Esophagus muscularis mucosa (tissue), 4 donors: ENCODE measurements around the gene ELMO3. TPM values are rescaled to one million over a fixed set of nuclear protein-coding genes. Genes with fewer than 3 reads are reported as not detected.

Experiments used
- DNase-seq: peaks from one replicate; pipeline ENCODE4 v3.0.0-alpha.2; 2017; ENCODE audit errors: extremely low spot score
- H3K27ac ChIP-seq, 4 donors: fragments of 200-600 bp; sonication (generic); replicated peaks in 1 of 4; 1 replicate in 3 of 4; 2 replicates in 1 of 4; pipeline ENCODE4 v1.5.1; 2016 to 2019; ENCODE audit warnings: mild to moderate bottlenecking in 1 of 4
- H3K27me3 ChIP-seq, 4 donors: fragments of 200-600 bp; sonication (generic); one replicate each; pipeline versions ENCODE4 v1.5.1 to v1.6.0; 2016 to 2019
- H3K36me3 ChIP-seq, 4 donors: fragments of 200-600 bp; sonication (generic); one replicate each; pipeline ENCODE4 v1.5.1; 2016 to 2019
- H3K4me1 ChIP-seq, 4 donors: fragments of 200-600 bp; sonication (generic); one replicate each; pipeline ENCODE4 v1.5.1; 2016 to 2019
- H3K4me3 ChIP-seq, 4 donors: fragments of 200-600 bp; sonication (generic); 1 replicate in 2 of 4; 2 replicates in 2 of 4; pipeline ENCODE4 v1.5.1; 2016 to 2019; ENCODE audit warnings: mild to moderate bottlenecking in 4 of 4, moderate library complexity in 1 of 4
- H3K9me3 ChIP-seq, 4 donors: fragments of 200-600 bp; sonication (generic); 1 replicate in 3 of 4; 2 replicates in 1 of 4; pipeline ENCODE4 v1.5.1; 2016 to 2019
- CTCF ChIP-seq, 3 experiments: fragments of 200-600 bp in 2 of 3; fragments of 450-650 bp in 1 of 3; sonication (generic) in 2 of 3; IDR thresholded peaks; one replicate each; pipeline ENCODE4 v1.5.1; 2017 to 2019; ENCODE audit warnings: antibody characterized with exemption in 3 of 3, mild to moderate bottlenecking in 2 of 3, moderate library complexity in 1 of 3
- EP300 ChIP-seq: sonication (generic); formaldehyde crosslinking; IDR thresholded peaks from one replicate; pipeline ENCODE4 v1.6.1; 2017; ENCODE audit warnings: antibody characterized with exemption
- POLR2A ChIP-seq: fragments of 450-650 bp; IDR thresholded peaks from one replicate; pipeline ENCODE4 v1.6.1; 2017; ENCODE audit warnings: antibody characterized with exemption, moderate library complexity, mild to moderate bottlenecking, low read depth
- POLR2AphosphoS5 ChIP-seq, 2 donors: sonication (generic); formaldehyde crosslinking; IDR thresholded peaks; one replicate each; pipeline ENCODE4 v1.6.1; 2017; ENCODE audit warnings: antibody characterized with exemption in 2 of 2
- WGBS: methylation state at CpG from one replicate; pipeline ENCODE4 v1.1.5; 2018; 5-methylcytosine and 5-hydroxymethylcytosine counted together
- intact Hi-C: fragments of 100-400 bp; cut with DNase I; formaldehyde crosslinking; loops from one replicate; pipeline ENCODE4 v1.15.1; 2023
- total RNA-seq, 4 donors: library from RNA; depleted of rRNA; stranded (reverse); fragments of >200 nt; gene quantifications; one replicate each; pipeline versions ENCODE4 v1.1.0 to v1.2.1, GENCODE V29; 2016

ELMO3 gene
- total RNA-seq, 4 donors from 2014 or later = 0.33 to 0.83 (median 0.60) TPM

GRCh38 chr16:67161595-67162058, 37.3 kb upstream of the ELMO3 start:
- Histone ChIP-seq H3K4me1 (peaks cover 65 to 82% (median 74%) of the 10 kb centered on the region in 4 donors), H3K27ac (peak overlapping the region; percentile 80 to 91 (median 85))
- 44% methylated on average over 21 of the region's 25 CpGs for WGBS

GRCh38 chr16:67162506-67163163, 36.3 kb upstream of the ELMO3 start:
- Histone ChIP-seq H3K27me3 (peaks cover 0 to 36% (median 2%) of the 10 kb centered on the region in 4 donors), H3K4me3 (peak overlapping the region; percentile 53 to 57 (median 54)), H3K36me3 (peaks cover 0 to 9% (median 3%) of the 10 kb centered on the region in 4 donors), H3K4me1 (peaks cover 65 to 90% (median 80%) of the 10 kb centered on the region in 4 donors), H3K9me3 (no peaks in the 10 kb centered on the region), H3K27ac (peak overlapping the region; percentile 80 to 97 (median 90))
- WGBS = 32% methylated on average over 8 of the region's 44 CpGs
- DNase-seq = no peak
- TF ChIP-seq EP300 = no peak
- no peak for TF ChIP-seq CTCF (IDR thresholded peaks at IDR 0.05)
- no peak for TF ChIP-seq POLR2A
- no peak for TF ChIP-seq POLR2AphosphoS5 (IDR thresholded peaks at IDR 0.05)
- intact Hi-C loops = no loop called here

More at GRCh38 chr16:67161595-67162058, 37.3 kb upstream of the ELMO3 start:
- Histone ChIP-seq H3K27me3 (peaks cover 0 to 36% (median 2%) of the 10 kb centered on the region in 4 donors), H3K4me3 (peak overlapping the region; percentile 79 to 95 (median 94)), H3K9me3 (no peaks in the 10 kb centered on the region), H3K36me3 (peaks cover 0 to 2% (median under 1%) of the 10 kb centered on the region in 4 donors)
- no peak for DNase-seq
- intact Hi-C loops = no loop called here
- TF ChIP-seq CTCF (IDR thresholded peaks at IDR 0.05) = no peak
- TF ChIP-seq POLR2A = no peak
- TF ChIP-seq EP300 = no peak
- no peak for TF ChIP-seq POLR2AphosphoS5 (IDR thresholded peaks at IDR 0.05)

- Histone ChIP-seq H3K36me3 (peaks cover 0 to 11% (median 4%) of the 10 kb centered on the region in 4 donors), H3K4me1 (peaks cover 65 to 98% (median 84%) of the 10 kb centered on the region in 4 donors), H3K27ac (peak overlapping the region; percentile 80 to 97 (median 90)), H3K9me3 (no peaks in the 10 kb centered on the region), H3K27me3 (peaks cover 0 to 36% (median 2%) of the 10 kb centered on the region in 4 donors), H3K4me3 (peak overlapping the region; percentile 53 to 57 (median 54))
- WGBS = 3% methylated on average over 23 of the region's 99 CpGs
- TF ChIP-seq CTCF (IDR thresholded peaks at IDR 0.05) = peak in 1 of 3 experiments; percentile 5
- no peak for TF ChIP-seq EP300
- no peak for TF ChIP-seq POLR2A
- peak; percentile 51 to 82 for TF ChIP-seq POLR2AphosphoS5 (IDR thresholded peaks at IDR 0.05)
- DNase-seq = no peak
- intact Hi-C loops = no loop called here
Observed at GRCh38 chr16:67163164-67163998, 35.5 kb upstream of the ELMO3 start.

GRCh38 chr16:67163999-67164558, 34.9 kb upstream of the ELMO3 start:
- H3K4me1 ChIP-seq = peaks cover 64 to 98% (median 85%) of the 10 kb centered on the region in 4 donors
- peaks cover 0 to 36% (median 2%) of the 10 kb centered on the region in 4 donors for H3K27me3 ChIP-seq
- peaks cover 0 to 11% (median 4%) of the 10 kb centered on the region in 4 donors for H3K36me3 ChIP-seq
- no peak for TF ChIP-seq EP300
- TF ChIP-seq POLR2A = no peak
- H3K27ac ChIP-seq = peak overlapping the region; percentile 80 to 97 (median 90)
- intact Hi-C loops = no loop called here
- WGBS = 17% methylated on average over 14 of the region's 34 CpGs
- peak overlapping the region; percentile 53 to 57 (median 54) for H3K4me3 ChIP-seq
- no peak for DNase-seq
- no peaks in the 10 kb centered on the region for H3K9me3 ChIP-seq
